ENCODE measurements around the gene AACS.

Gene AACS

GRCh38 chr12:125129179-125129571 is 63.9 kb downstream of the AACS start:
- in situ Hi-C loops (cut with MboI; ENCODE audit: low sequenced_read_pairs, unreplicated experiment) = no loop called here
- no peak for DNase-seq (ENCODE audit: low spot score)
- no peak for TF ChIP-seq CTCF (IDR thresholded peaks at IDR 0.05; ENCODE audit: borderline replicate concordance, control extremely low read depth, extremely low read depth, insufficient read depth, missing control alignments)

- in situ Hi-C loops (cut with MboI; ENCODE audit: low sequenced_read_pairs, unreplicated experiment) = no loop called here
- no peak for TF ChIP-seq CTCF (IDR thresholded peaks at IDR 0.05; ENCODE audit: borderline replicate concordance, control extremely low read depth, extremely low read depth, insufficient read depth, missing control alignments)
- no peak for DNase-seq (ENCODE audit: low spot score)
Observed at GRCh38 chr12:125129591-125130255, 64.5 kb downstream of the AACS start.

GRCh38 chr12:125131958-125132357 is 66.7 kb downstream of the AACS start:
- in situ Hi-C loops (cut with MboI; ENCODE audit: low sequenced_read_pairs, unreplicated experiment) = no loop called here
- DNase-seq (ENCODE audit: low spot score) = no peak
- no peak for TF ChIP-seq CTCF (IDR thresholded peaks at IDR 0.05; ENCODE audit: borderline replicate concordance, control extremely low read depth, extremely low read depth, insufficient read depth, missing control alignments)

- no peak for DNase-seq (ENCODE audit: low spot score)
- in situ Hi-C loops (cut with MboI; ENCODE audit: low sequenced_read_pairs, unreplicated experiment) = no loop called here
- TF ChIP-seq CTCF (IDR thresholded peaks at IDR 0.05; ENCODE audit: borderline replicate concordance, control extremely low read depth, extremely low read depth, insufficient read depth, missing control alignments) = no peak
Observed at GRCh38 chr12:125132698-125133400, 67.6 kb downstream of the AACS start.

GRCh38 chr12:125133616-125134015 is 68.4 kb downstream of the AACS start:
- in situ Hi-C loops (cut with MboI; ENCODE audit: low sequenced_read_pairs, unreplicated experiment) = no loop called here
- DNase-seq (ENCODE audit: low spot score) = no peak
- TF ChIP-seq CTCF (IDR thresholded peaks at IDR 0.05; ENCODE audit: borderline replicate concordance, control extremely low read depth, extremely low read depth, insufficient read depth, missing control alignments) = no peak

- no peak for TF ChIP-seq CTCF (IDR thresholded peaks at IDR 0.05; ENCODE audit: borderline replicate concordance, control extremely low read depth, extremely low read depth, insufficient read depth, missing control alignments)
- DNase-seq (ENCODE audit: low spot score) = no peak
- in situ Hi-C loops (cut with MboI; ENCODE audit: low sequenced_read_pairs, unreplicated experiment) = no loop called here
Observed at GRCh38 chr12:125134576-125134975, 69.3 kb downstream of the AACS start.
